GM21423 (cell line): ENCODE measurements around the gene BRCA2.

Source experiments
- ATAC-seq: cut with Tn5 transposase; IDR thresholded peaks from one replicate; pipeline ENCODE4 v1.9.1; 2021; ENCODE audit warnings: mild to moderate bottlenecking, moderate library complexity; ENCODE audit not compliant: unreplicated experiment

The BRCA2 gene

DNA sequence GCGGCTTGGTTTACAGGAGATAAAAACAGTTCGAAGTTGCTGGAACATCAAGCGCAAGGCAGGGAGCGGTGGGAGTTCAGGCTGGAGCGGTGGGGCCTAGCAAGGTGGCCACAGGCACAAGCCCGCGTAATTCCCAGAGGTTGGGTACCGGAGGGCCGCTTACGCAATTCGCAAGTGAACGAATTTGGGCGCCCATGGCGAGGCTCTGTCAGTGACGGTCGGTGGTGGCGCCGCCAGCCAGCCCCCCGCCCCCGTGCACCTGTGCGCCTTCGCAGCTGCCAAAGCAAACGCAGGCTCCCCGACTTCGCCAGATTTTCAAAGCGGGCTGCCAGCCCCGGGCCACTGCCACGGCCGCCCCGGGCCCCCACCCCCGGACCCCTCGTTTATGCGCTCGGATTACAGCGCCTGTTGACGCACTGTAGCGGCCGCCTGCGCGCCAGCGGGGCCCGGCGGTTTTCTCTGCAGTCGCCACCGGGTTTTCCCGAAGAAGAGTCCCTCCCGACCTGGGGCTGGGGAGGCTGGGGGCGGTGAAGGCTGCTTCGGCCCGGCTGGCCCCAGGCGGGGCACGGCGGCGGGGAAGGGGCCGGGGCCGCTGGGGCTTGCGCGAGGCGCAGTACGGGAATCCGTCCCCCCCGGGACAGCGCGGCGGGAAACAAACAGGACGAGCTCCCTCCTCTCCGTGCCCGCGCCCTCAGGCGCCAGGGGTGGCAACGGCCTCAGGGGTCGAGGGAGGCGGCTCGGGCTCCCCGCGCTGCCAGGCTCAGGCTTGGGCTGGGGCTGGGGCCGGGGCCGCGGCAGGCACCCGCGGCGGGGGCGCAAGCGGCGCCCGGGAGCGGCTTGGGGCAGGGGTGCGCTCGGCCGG is 111.9 kb downstream of the BRCA2 start:
- ATAC-seq: peak; percentile 13

GRCh38 chr13:32427852-32428580 is 112.7 kb downstream of the BRCA2 start, which contains the start of gene N4BP2L1:
N4BP2L1 (minus strand) TSS chr13:32428130; CDS start chr13:32428082, 48 bp downstream.
- ATAC-seq: peak; percentile 77

GRCh38 chr13:32428581-32429432 is 113.5 kb downstream of the BRCA2 start:
- ATAC-seq: peak; percentile 18

DNA sequence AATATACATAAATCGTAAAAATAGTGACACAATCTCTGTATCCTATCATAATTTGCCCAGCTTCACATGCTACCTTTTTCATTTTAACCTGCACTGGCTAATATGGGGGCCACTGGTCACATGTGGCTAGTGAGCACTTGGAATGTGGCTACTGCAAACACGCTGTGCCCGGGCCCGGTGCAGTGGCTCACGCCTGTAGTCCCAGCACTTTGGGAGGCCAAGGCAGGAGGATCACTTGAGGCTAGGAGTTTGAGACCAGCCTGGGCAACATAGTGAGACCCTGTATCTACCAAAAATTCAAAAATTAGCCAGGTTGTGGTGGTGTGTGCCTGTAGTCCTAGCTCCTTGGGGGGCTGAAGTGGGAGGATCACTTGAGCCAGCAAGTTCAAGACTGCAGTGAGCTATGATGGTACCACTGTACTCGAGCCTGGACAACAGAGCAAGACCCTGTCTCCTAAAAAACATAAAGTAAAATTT is 114.2 kb downstream of the BRCA2 start:
- no peak for ATAC-seq

GRCh38 chr13:32430018-32430747 is 114.9 kb downstream of the BRCA2 start:
- no peak for ATAC-seq

GRCh38 chr13:32431361-32431760 is 116.1 kb downstream of the BRCA2 start:
- no peak for ATAC-seq

DNA sequence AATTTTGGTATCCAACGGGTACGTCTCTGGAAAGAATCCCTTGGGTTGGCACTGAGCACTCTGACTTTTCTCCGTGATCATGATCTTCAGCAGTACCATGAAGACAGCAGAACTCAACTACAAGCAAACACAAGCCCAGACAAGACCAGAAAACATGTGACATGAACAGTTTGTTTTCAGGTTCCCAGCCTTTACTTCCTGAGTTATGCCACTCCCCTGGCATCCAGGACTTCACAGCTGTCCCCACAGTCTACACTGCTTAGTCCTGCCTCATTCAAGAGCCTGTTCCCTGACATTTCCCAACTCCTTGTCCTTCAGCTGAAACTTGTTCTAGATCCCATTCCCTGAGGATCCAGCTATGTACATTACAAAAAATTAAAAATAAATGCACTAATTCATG is 117.5 kb downstream of the BRCA2 start:
- ATAC-seq: no peak

DNA sequence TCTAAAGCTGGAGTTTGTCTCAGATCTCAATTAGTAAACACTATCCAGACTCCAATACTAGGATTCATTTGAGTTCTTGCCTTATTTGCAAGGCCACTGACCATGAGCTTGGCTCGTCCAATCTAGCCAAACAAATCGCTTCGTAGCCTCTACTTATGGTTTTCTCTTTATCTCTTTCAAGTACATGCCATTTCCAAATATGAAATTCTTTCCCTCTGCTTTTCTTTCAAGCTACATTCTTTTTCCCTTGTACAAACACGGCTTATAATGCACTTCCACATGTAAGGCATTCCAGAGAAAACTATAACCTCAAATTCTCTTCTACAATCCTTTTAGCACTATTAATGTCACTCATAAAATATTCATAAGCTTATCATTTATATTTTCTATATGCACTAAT is 123.6 kb downstream of the BRCA2 start:
- no peak for ATAC-seq

GRCh38 chr13:32443111-32443510 is 127.8 kb downstream of the BRCA2 start:
- ATAC-seq: peak; percentile 79

- no peak for ATAC-seq
These were observed 130.2 kb downstream of the BRCA2 start for GRCh38 chr13:32445461-32445860.

- ATAC-seq: no peak
These were observed 130.9 kb downstream of the BRCA2 start for GRCh38 chr13:32446220-32446619.

GRCh38 chr13:32446773-32447465 is 131.6 kb downstream of the BRCA2 start:
- no peak for ATAC-seq

DNA sequence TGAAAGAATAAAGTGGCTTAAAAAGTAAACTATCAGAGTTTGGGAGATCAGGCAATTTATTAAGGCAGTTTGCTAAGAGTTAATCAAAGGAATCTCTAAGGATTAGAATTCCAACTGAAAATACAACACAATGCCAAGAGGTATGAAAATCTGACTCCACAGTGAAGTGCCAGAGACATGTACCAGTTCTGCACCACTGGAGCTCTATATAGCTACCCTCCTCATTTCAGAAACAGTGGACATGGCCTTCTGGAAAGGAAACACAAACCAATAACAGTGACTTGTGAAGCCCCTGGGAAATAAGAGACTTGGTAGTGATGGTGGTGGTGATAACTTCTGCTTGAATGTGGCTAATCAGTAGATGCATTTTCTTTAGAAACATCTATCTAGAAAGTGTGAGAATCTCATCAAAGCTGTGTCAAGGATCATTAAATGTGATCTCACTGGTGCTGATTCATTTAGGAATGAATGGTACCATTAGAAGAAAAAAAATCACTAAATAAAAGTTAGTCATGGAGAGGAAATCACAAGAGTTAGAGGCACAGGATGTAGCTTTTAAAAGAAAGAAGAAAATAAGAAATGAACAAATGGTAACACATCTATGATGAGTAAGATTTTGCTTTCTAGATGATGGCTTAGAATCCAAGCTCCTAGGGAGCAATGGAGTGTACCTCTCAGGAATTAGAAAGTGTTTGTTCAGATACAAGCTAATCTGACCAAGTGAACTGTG is 132.8 kb downstream of the BRCA2 start:
- ATAC-seq: no peak

GRCh38 chr13:32448972-32449371 is 133.7 kb downstream of the BRCA2 start:
- no peak for ATAC-seq
